NCI-H2227 (cell line): Measurements from ENCODE around the gene SOX8.
A peak's percentile ranks its signal among the peaks of the same experiment; 100 is the strongest.
"Not testable (repeated sequence)": the region's sequence is repeated elsewhere in the genome, so short reads cannot be mapped to it uniquely, and the experiment has no call there.

Experiments used
- DNase-seq: peaks from one replicate; lab custom pipeline; 2025; ENCODE audit not compliant: unreplicated experiment; lab: John Stamatoyannopoulos, UW

SOX8 gene

DNA sequence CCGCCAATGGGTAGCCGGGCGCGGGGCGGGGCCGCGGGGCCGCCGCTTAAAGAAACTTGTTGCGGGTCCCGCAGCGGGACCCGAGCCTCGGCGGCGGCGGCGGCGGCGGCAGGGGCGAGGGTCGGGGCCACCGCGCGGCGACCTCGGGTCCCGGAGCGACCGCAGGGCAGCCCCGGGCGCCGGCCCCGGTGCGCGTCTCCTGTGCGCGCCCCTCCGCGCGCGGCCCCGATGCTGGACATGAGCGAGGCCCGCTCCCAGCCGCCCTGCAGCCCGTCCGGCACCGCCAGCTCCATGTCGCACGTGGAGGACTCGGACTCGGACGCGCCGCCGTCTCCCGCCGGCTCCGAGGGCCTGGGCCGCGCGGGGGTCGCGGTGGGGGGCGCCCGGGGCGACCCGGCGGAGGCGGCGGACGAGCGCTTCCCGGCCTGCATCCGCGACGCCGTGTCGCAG is at the start of gene SOX8:
Gene SOX8, plus strand, starts transcription at position 76 of the 450 bp plus-strand sequence. Its CDS starts 153 bp downstream, at position 229.
- peak; percentile 69 for DNase-seq

DNA sequence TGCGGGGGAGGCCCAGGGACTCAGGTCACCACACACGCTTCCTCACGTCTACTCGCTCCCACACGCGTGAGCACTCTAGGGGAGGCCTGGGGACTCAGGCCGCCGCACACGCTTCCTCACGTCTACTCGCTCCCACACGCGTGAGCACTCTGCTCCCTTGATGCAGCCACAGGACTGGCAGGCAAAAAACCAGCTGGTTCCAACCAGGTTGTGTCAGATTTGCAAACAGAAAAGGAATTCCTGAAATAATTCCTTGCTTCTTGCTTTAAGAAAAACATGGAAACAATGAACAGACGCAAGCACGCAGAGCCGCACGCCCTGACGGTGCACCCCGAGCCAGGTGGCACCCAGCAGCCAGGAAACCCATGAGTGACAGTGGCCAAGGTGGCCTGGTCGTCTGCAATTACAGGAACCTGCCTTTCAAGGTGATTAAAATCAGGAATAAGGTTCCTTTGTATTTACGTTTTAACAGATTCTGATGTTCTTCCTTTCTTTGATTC is 48.7 kb upstream of the SOX8 start:
- DNase-seq, result no peak

DNA sequence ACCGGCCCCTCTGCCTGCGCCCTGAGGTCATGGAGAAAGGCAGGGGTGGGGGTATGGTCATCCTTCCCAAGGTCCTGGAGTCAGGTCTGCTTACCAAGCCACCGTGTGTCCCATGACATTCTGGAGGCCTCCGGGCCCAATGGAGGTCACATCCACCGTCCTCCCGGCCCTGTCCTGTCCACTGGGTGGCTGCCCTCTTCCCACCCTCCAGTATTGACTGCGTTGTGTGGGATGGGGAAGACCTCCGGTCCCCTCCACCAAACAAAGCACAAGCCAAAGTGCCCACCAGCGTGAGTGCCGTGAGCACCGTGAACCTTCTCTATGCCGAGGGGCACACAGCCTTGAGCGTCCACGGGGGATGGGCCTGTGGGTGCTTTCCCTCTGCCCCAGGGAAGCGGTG is 48.0 kb upstream of the SOX8 start:
- DNase-seq, result no peak

DNA sequence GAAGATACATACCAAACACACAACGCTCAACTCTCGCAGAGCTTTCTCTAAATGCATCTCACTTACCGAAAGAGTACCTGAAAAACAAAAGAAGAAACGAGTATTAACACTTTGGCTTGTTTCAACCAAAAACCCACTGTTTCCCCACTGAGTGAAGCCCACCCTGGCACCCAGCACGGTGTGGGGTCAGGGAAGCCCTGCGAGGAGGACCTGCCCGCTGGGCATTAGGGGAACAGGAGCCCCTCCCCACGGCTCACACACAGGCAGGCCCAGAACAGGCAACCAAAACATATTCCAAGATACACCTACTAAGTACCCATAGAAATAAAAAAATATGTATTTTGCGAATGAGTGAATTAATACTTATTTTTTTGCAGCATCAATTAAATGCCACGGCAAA is 47.4 kb upstream of the SOX8 start:
- DNase-seq, result no peak

DNA sequence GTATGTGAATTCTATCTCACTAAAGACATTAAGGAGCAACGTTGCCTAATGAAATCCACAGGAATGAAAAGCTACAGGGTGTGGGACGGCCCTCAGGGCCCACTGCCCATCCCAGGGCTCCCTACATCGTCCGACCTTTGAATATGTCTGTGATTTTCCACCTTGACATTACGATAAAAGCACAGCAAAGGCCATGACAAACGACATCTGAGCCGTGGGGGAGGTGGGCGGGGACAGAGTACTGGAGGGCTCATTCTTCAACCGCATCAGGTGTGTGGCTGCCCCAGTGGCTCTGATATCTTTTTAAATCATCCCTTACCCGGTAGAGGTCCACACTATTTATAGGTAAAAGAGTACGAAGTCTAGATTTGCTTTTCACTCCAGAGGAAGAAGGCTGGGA is 45.9 kb upstream of the SOX8 start:
- DNase-seq, result no peak

GRCh38 chr16:937311-937710 is 44.3 kb upstream of the SOX8 start:
- DNase-seq, result no peak

DNA sequence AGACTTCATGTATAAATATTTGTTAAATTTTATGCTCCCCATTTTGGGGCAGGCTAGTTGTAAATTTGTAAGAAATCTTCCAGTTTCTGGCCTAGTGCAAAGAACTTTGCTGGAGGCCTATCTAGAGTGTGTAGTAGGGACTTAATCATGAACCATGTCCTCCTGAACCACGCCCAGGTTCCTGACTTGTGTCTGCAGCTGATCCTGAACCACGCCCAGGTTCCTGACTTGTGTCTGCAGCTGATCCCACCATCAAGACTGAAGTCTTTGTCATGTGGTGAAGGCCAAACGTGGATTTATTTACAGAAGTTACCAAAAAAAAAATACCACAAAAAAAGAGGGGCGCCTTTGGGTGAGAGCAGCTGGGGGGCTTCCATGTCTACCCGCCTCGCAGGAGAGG is 43.8 kb upstream of the SOX8 start:
- no peak for DNase-seq

- no peak for DNase-seq
Observed at GRCh38 chr16:938136-938535, 43.4 kb upstream of the SOX8 start.

- no peak for DNase-seq
Observed at GRCh38 chr16:938752-939151, 42.8 kb upstream of the SOX8 start.

- DNase-seq, result no peak
Observed at GRCh38 chr16:939311-939710, 42.3 kb upstream of the SOX8 start.

GRCh38 chr16:939941-940340 is 41.6 kb upstream of the SOX8 start:
- DNase-seq, result no peak

GRCh38 chr16:942436-943060 is 39.0 kb upstream of the SOX8 start:
- DNase-seq, result no peak

DNA sequence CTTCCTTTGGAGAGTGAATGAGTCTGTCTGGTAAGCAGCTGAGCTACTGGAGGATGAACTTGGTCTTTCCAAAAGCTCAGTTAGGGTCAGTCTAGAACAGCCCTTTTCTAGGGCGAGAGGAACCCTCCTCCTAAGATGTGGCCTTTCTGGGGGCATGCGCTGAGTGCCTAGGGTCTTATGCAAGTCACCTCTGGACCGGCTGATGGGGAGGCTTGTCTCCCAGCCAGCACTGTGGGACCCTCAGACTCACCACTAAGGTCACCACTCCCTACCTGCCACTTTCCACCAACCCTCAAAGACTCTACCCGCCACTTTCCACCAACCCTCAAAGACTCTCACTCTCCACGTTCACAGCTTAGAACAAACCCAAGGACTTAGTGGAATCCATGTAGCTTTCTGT is 37.6 kb upstream of the SOX8 start:
- DNase-seq, result no peak

DNA sequence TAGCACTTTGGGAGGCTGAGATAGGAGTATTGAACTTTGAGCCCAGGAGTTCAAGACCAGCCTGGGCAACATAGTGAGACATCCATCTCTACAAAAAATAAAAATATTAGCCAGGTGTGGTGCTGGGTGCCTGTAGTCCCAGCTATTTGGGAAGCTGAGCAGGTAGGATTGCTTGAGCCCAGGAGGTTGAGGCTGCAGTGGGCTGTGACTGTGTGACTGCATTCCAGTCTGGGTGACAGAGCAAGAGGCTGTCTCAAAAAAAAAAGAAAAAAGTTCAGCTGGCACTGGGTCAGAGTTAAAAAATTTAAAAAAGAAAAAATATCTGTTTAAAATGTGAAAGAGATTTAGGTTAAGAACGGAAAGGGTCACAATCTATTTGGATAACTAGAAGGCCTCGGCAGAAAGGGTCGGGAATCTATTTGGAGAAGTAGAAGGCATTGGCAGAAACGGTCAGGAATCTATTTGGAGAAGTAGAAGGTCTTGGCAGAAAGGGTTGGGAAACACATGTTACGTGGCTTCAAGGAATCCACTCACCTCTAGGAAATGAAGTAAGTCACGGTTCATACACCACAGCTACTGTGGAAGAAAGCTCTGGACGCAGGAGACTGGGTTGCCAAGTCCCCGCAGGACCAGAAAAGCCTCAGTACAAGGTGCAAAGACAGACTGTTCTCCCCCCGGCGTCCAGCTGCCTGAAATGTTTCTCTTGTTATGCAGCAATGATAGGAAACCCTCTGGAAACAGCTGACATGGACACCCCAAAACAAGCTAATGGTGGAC is 36.1 kb upstream of the SOX8 start:
- no peak for DNase-seq

DNA sequence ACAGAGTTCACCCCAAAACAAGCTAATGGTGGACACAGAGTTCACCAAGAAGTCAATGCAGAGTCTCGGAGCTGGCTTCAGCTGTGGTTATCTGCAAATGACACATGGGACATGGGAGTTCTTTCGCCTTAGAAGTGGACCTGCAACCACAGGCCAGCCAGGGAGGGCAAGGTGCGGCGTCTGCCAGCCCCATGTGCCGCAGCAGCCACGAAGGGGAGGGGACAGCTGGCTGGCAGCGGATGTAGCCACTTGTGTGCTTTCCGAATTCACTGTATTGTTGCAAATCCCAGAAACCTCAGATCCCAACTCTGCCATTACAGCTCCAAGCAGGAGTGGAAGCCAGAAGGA is 35.5 kb upstream of the SOX8 start:
- no peak for DNase-seq

DNA sequence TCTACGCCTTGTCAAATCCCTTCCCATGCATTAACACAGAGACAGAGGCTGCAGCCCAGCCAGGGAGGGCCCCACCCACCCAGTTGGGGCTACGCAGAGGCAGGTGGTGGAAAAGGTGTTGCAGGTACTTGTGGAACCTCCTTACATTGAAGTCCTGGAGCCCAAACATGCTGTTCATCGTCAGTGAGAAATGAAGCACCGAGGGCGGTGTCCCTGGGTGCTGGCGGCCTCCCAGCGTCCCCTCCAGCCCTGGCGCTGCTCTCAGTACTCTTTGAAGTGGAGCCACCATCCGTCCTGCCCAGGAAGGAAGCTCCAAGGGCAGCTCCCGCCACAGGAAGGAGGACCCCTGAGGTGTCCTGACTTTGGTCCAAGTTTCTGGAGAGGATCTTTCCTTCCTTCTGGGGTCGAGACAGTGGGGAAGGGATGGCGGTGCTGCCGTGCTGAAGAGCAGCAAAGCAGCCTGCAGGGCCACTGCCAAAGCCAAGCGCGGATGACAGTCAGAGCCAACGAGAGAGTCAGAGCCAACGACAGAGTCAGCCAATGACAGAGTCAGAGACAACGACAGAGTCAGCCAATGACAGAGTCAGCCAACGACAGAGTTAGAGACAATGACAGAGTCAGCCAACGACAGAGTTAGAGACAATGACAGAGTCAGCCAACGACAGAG is 34.2 kb upstream of the SOX8 start:
- DNase-seq, result no peak

- not testable (repeated sequence) for DNase-seq
Observed at GRCh38 chr16:947922-948303, 33.7 kb upstream of the SOX8 start.

DNA sequence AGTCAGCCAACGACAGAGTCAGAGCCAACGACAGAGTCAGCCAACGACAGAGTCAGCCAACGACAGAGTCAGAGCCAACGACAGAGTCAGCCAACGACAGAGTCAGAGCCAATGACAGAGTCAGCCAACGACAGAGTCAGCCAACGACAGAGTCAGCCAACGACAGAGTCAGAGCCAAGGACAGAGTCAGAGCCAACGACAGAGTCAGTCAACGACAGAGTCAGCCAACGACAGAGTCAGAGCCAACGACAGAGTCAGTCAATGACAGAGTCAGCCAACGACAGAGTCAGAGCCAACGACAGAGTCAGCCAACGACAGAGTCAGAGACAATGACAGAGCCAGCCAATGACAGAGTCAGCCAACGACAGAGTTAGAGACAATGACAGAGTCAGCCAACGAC is 32.8 kb upstream of the SOX8 start:
- not testable (repeated sequence) for DNase-seq

GRCh38 chr16:950733-951573 is 30.6 kb upstream of the SOX8 start:
- not testable (repeated sequence) for DNase-seq

DNA sequence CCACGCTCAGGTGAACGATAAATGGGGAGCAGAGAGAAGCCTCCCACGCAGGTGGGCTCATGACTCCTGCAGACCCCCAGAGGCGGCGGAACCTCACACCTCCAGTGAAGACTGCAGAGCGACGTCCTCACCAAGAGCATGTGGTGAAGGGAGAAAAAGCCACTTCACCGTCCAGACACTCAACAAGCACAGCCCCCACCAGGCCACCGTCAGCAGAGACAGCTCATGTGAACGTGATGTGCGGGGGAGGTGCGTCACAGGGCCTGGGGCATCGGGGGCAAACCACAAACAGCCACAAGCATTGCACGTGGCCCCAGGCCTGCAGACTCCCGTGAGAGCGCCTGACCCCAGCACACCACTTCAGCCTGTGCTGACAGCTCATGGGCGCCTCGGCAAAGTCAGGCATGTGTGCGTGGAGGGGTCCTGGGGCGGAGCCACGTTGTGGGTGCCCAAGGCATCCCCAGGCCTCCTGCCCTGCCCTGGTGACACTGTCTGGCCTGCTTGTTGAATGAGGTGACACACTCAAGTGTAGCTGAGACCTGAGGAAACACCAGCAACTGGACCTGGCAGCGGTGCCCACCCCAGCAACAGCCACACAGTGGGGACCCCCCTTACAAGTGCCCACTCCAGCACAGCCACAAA is 29.8 kb upstream of the SOX8 start:
- DNase-seq, result no peak

DNA sequence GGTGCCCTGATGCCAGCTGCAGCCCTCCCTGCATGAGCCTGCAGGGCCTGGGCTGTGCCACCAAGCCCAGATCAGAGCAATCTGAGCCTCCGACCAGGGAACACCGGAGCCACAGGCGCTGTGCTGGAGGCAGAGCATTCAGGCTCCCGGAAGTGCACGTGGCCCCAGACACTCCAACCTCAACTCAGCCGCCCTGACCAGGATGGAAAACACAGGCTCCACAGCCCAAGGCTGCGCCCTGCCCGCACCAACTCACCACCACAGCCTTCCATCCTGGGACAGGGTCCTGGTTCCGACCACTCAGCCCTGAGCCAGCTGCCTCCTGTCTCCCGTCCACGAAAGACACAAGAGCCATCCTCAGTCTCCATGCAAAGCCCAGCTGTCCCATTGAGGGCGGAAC is 29.2 kb upstream of the SOX8 start:
- DNase-seq, result no peak
